ENCODE results near the gene AGAP3.

Gene AGAP3

GRCh38 chr7:151138153-151138851 is 52.0 kb downstream of the AGAP3 start:
- DNase-seq = no peak

GRCh38 chr7:151139071-151139790 is 53.0 kb downstream of the AGAP3 start:
- no peak for DNase-seq

GRCh38 chr7:151139791-151140190 is 53.5 kb downstream of the AGAP3 start:
- DNase-seq = no peak

- no peak for DNase-seq
Observed at GRCh38 chr7:151140826-151141225, 54.6 kb downstream of the AGAP3 start.

- peak; percentile 64 for DNase-seq
Observed at GRCh38 chr7:151141311-151141854, 55.1 kb downstream of the AGAP3 start.

GRCh38 chr7:151141855-151142685 is 55.8 kb downstream of the AGAP3 start:
- DNase-seq = peak; percentile 19

- DNase-seq = peak; percentile 48
Observed at GRCh38 chr7:151142686-151143040, 56.4 kb downstream of the AGAP3 start.

- peak; percentile 82 for DNase-seq
Observed at GRCh38 chr7:151143261-151144015, 57.2 kb downstream of the AGAP3 start.

- DNase-seq = no peak
Observed at GRCh38 chr7:151144387-151144786, 58.1 kb downstream of the AGAP3 start.

GRCh38 chr7:151146761-151147160 is 60.5 kb downstream of the AGAP3 start:
- DNase-seq = no peak

GRCh38 chr7:151148319-151149259 is 62.3 kb downstream of the AGAP3 start:
- no peak for DNase-seq

- no peak for DNase-seq
Observed at GRCh38 chr7:151150388-151150787, 64.1 kb downstream of the AGAP3 start.

- DNase-seq = no peak
Observed at GRCh38 chr7:151152643-151153513, 66.6 kb downstream of the AGAP3 start.

- no peak for DNase-seq
Observed at GRCh38 chr7:151157645-151158329, 71.5 kb downstream of the AGAP3 start.

- DNase-seq = no peak
Observed at GRCh38 chr7:151161757-151162156, 75.5 kb downstream of the AGAP3 start.

- no peak for DNase-seq
Observed at GRCh38 chr7:151166629-151167196, 80.4 kb downstream of the AGAP3 start.

GRCh38 chr7:151167197-151167961 is 81.1 kb downstream of the AGAP3 start, which contains the start of gene GBX1:
GBX1 (minus strand) TSS chr7:151167694; CDS start chr7:151167548, 146 bp downstream.
- peak; percentile 18 for DNase-seq

- DNase-seq = peak; percentile 33
Observed at GRCh38 chr7:151168003-151168786, 81.9 kb downstream of the AGAP3 start.
